ENCODE results near the gene MAGEC2.

MAGEC2 gene

GRCh38 chrX:142204522-142205433 lies at the start of gene MAGEC2:
TSS of gene MAGEC2 (minus strand) at chrX:142205290. CDS start at chrX:142203987, 1,303 bp downstream.
- DNase-seq, result no peak

- DNase-seq, result no peak
Observed at GRCh38 chrX:142251680-142252079, 46.6 kb upstream of the MAGEC2 start.

- DNase-seq, result no peak
Observed at GRCh38 chrX:142251202-142251601, 46.1 kb upstream of the MAGEC2 start.

- DNase-seq, result no peak
Observed at GRCh38 chrX:142250502-142250901, 45.4 kb upstream of the MAGEC2 start.

- DNase-seq, result no peak
Observed at GRCh38 chrX:142249721-142250120, 44.6 kb upstream of the MAGEC2 start.

GRCh38 chrX:142244568-142244967 lies 39.5 kb upstream of the MAGEC2 start:
- DNase-seq, result no peak

GRCh38 chrX:142238536-142238935 lies 33.4 kb upstream of the MAGEC2 start:
- no peak for DNase-seq

- DNase-seq, result no peak
Observed at GRCh38 chrX:142233400-142233799, 28.3 kb upstream of the MAGEC2 start.

- no peak for DNase-seq
Observed at GRCh38 chrX:142214081-142214480, 9.0 kb upstream of the MAGEC2 start.

GRCh38 chrX:142201113-142201512 lies 4.0 kb downstream of the MAGEC2 start:
- no peak for DNase-seq

- DNase-seq, result no peak
Observed at GRCh38 chrX:142186103-142186502, 19.0 kb downstream of the MAGEC2 start.

GRCh38 chrX:142184756-142185602 lies 20.1 kb downstream of the MAGEC2 start:
- no peak for DNase-seq

GRCh38 chrX:142156567-142156966 lies 48.5 kb downstream of the MAGEC2 start:
- no peak for DNase-seq
